HG02798 (cell line): Measurements from ENCODE around the gene PTAFR.

ENCODE experiments used
- ATAC-seq: cut with Tn5 transposase; IDR thresholded peaks from one replicate; pipeline ENCODE4 v1.9.1; 2021; ENCODE audit warnings: mild to moderate bottlenecking; ENCODE audit not compliant: unreplicated experiment, poor library complexity

PTAFR gene

DNA sequence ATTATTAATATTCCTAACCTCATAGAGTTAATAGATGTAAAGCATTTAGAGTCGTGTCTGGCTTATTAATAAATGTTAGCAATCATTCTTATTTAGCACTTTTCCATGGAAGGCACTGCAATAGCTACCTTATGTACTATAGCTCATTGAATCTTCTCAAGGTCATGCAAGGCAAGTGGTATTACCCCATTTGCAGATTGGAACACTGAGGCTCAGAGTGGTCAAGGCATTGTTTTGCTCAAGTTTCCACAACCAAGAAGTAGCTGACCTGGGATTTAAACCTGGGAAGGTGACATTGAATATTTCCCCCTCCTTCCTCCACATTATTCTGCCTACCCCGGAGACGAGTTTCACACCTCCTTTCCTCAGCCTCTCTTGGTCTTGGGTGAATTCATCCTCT is 50.3 kb downstream of the PTAFR start:
- ATAC-seq, result no peak

DNA sequence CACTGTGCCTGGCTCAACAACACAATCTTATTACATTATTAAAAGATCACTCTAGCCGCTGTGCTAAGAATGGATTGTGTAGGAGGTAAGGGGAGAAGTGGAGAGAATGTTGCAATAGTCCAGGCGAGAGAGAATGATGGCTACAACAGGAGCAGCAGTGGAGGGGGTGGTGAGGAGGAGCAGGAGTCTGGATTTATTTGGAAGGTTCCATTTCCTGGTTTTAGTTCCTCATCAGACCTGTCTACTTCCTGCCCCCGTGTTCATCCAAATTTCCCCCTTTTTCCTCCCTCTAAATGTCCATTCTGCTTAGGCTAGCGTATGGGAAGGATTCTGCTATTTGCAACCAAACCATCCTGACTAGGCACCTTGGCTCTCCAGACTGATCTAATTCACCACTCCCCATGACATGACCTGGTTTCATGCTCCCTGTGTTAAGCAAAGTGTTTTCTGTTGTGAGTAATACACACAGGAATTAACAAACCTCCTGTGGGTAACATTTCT is 53.0 kb downstream of the PTAFR start:
- ATAC-seq, result no peak

DNA sequence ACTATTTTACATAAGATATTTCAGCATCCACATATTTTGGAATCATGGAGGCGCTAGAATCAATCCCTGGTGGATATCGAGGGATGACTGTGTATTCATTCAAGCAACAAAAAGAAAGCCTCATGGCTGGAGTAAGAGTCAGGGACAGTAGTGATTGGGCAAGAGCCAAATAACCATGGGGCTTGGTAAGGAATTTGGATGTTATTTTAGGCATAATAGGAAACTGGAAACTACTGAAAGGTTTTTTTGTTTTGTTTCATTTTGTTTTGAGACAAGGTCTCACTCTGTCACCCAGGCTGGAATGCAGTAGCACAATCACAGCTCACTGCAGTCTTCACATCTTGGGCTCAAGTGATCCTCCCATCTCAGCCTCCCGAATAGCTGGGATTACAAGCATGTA is 54.3 kb downstream of the PTAFR start:
- ATAC-seq, result no peak

DNA sequence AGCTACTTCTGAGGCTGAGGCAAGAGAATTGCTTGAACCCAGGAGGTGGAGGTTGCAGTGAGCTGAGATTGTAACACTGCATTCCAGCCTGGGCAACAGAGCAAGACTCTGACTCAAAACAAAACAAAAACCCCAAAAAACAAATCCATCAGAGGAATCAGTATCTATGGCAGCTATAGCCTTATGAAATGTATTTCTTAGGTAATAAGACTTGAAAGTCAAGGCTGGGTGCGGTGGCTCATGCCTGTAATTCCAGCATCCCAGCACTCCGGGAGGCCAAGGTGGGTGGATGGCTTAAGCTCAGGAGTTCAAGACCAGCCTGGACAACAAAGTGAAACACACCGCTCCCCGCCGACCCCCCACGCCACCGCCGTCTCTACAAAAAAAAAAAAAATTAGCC is 56.9 kb downstream of the PTAFR start:
- ATAC-seq, result no peak

DNA sequence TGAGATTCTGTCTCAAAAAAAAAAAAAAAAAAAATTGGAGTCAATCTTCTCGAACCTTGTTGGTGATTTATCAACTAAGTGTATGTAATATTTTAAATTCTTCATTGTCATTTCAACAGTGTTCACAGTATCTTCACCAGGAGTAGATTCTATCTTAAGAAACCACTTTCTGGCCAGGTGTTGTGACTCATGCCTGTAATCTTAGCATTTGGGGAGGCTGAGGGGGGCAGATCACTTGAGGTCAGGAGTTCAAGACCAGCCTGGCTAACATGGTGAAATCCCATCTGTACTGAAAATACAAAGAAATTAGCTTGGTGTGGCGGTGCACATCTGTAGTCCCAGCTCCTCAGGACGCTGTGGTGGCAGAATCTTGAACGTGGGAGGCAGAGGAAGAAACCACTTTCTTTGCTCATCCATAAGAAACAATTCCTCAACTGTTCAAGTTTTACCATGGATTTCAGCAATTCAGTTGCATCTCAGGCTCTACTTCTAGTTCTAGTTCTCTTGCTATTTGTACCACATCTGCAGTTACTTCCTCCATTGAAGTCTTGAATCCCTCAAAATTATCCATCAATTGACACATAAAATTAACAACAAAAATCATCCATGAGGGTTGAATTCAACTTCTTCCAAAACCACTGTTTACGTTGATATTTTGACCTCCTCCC is 57.7 kb downstream of the PTAFR start:
- no peak for ATAC-seq

DNA sequence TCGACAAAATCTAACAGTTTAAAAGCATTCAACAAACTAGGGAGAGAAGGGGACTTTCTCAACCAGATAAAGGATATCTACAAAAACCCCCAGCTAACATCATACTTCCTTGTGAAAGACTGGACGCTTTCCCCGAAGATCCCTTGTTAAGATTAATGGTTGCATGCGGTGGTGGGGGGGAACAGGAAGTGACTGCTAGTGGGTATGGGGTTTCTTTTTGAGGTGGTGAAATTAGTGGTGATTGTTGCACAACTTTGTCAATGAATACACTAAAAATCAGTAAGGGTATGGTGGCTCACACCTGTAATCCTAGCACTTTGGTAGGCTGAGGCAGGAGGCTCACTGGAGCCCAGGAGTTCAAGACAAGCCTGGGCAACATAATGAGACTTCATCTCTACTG is 61.2 kb downstream of the PTAFR start:
- no peak for ATAC-seq

DNA sequence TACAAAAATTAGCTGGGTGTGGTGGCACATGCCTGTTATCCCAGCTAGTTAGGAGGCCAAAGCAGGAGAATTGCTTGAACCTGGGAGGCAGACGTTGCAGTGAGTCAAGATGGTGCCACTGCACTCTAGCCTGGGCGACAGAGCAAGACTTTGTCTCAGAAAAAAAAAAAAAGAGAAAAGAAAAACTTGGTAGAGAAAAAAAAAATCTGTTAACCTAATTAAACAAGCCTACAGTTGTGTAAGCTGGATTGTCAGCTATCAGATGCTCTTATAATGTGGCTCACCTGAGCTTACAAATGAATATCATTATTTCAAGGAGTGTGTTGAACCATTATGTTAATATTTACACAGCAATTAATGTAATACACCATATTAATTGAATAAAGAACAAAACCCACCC is 61.6 kb downstream of the PTAFR start:
- no peak for ATAC-seq

DNA sequence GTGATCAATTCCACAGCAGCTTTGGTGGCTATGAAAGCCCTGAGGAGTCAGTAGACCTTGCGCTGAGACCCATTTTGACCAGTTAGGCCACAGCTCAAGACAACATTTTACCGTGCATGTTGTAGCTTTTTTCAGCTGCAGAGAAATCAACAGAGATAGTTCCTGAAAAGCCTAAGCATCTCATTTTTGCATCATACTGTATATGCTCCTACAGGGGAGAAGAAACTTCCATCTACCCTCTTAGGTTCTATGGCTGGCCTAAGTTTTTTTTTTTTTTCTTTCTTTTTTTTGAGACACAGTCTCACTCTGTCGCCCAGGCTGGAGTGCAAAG is 63.3 kb downstream of the PTAFR start:
- no peak for ATAC-seq

DNA sequence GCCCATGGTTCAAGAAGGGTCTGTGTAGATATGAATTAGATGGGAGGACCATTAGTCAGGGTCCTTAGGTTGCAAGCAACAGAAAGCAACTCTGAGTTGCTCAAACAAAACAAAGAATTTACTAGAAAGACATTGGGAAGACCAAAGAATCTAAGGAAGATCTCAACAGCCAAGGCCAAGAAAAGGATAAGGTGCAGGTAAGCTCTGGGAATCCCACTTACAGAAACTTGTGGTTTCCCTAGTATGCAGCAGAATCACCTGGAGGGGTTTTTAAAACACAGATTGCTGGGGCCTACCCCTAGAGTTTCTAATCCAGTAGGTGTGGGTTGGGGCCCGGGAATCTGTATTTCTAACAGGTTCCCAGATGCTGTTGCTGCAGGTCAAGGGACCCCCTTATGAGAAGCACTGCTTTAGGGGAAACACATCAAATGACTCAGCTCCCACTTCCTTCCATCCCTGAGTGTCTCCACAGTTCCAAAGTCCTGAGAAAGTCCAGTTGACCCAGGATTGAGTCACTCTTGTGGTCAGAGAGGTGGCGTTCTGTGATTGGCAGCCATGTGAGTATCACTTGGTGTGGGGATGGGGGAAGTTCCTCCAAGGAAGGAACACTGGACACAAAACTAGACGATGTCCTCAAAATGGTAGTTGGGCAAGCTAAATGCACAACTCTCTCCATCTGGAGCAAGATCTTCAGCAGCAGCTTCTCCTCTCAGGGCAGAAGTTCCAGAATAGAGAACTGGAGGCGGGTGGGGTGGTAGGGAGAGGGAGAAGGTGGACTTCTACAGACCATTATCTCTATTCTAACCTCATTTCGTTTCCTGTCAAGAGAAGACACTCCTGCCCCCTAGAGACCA is 63.9 kb downstream of the PTAFR start:
- ATAC-seq, result no peak

DNA sequence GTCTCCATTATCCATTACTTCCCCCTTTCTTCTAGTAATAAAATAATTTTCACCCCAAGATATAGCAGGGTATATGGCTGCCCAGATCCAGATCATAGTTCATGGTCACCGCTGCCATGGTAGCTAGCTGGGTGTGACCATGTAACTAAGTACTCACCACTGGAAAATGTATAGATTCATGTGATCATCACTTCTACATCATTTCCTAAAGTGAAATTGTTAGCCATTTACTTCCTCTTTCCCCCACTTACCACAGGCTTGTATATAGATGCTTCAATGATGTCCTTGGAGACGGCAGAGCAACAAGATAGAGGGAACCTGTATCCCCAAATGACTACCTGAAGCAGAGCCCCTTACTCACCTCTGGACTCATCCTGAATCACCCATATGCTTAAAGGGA is 65.3 kb downstream of the PTAFR start:
- no peak for ATAC-seq

DNA sequence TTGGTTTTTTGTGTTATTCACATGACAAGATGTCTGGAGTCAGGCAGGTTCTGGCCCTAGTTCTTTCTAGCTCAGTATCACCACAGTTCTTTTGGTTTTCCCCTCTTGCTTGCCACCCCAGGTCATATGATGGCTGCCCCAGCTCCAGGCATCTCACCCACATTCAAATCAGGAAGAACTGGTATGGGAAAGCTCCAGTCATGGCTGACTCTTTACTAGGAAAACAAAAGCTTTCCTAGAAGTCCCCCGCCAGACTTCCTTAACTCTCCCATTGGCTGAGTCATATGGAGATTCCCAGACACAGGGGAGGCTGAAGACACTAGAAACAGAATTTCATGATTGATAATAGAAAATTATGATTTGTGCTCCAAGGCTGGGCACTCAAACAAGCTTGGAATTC is 65.9 kb downstream of the PTAFR start:
- ATAC-seq, result no peak

DNA sequence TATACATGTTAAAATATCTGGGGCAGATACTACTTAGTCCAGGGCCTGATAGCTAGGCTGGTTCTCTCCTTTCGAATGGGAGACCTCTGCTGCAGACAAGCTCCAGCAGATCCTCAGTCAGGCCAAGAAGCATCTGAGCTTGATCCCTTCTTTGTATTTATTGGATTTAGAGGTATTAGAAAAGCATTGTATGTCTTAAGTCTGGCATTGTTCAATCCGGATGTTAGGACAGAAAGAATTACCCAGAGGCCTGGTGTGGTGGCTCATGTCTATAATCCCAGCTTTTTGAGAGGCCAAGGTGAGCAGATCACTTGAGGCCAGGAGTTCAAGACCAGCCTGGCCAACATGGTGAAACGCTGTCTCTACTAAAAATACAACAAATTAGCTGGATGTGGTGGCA is 66.9 kb downstream of the PTAFR start:
- no peak for ATAC-seq

DNA sequence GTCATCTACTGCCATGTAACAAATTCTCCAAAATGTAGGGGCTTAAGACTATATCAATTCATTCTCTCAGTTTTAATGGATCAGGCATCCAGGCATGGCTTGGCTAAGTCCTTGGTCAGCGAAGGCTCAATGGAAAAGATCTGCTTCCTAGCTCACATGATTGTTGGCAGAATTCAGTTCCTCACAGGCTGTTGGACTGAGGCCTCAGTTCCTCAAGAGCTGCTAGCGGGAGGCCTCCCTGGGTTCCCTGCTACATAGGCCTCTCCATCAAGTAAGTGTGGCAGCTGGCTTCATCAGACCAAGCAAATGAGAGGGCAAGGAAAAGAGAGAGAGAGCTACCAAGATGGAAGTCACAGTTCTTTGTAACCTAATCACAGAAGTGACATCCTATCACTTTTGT is 68.5 kb downstream of the PTAFR start:
- no peak for ATAC-seq

DNA sequence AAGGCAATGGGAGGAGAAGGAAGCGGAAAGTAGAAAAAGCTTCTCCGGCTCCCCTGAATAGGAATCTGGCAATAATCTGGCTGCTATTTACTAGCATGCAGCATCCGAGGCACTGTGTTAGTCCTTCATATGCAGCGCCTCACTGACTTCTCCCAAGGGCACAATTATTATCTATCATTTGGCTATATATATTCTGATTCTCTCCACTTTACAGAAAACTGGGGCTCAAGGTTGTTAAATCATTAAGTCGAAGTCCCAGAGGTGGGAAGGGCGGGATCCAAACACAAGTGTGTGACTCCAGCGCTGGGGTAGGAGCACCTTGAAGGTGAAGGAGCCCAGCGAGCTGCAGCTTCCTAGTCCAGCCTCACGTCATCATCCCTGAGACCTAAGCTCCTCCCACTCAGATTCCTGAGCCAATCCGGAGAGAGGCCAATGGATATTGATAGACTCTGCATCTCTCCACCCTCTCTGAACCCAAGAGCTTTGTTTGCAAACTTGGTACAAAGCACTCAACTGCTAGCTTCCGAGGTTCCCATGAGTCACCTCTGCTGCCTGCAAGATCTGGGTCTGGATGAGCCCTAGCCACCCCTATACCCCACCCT is 71.5 kb downstream of the PTAFR start:
- no peak for ATAC-seq

DNA sequence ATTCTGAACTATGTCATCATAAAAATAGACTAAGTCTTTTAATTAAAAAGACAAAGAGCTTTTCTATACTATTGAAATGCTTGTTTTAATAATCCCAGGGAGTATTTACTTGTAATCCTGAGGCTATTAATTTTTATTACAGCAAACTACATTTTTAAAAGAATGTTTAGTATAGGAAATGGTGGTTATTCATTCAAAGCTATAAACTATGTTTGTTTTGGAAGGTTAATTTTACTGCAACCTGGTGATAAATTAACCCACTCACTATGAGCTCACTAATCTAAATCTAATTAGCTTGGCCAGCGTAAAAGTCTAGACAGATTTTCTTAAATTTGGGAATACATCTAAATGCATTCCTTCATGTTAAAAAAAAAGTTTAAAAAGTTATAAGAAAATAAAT is 74.3 kb downstream of the PTAFR start:
- no peak for ATAC-seq

DNA sequence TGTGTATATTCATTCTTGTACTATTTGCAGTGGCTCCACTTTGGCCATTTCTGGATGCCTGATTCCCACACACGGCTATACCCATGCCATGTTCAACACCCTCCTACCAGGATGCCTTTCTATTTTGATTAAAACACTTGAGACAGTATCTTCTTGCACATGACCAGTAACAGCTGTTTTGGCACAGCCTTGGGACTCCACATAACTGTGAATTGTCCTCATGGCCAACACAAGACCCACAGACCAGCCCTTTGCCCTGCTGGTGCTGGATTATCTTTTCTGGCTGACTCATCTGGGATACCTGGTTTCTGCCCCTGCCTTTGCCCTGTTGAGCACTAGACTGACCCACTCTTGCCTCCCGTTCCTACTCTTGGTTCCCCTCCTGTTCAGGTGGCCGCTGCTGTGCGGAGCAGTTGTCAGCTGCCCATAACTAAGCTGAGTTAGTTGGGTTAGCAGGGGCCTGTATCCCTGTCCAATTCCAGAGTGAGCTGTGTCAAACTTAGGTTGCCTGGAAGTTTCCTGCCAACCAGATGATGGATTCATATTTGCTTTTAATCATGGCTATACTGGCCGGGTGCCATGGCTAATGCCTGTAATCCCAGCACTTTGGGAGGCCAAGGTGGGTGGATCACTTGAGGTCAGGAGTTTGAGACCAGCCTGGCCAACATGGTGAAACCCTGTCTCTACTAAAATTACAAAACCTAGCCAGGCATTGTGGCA is 77.3 kb downstream of the PTAFR start:
- ATAC-seq, result no peak
